GM23338 (cell line): ENCODE measurements around the gene HEXB. TPM values are rescaled to one million over a fixed set of nuclear protein-coding genes. Genes with fewer than 3 reads are reported as not detected.

Source experiments
- ATAC-seq: fragments of 200-7000 bp; cut with Tn5 transposase; 3 replicates; pipeline ENCODE4 v1.9.1; 2020
- DNase-seq: peaks from one replicate; pipeline ENCODE4 v3.0.0-alpha.2; 2015; ENCODE audit warnings: low spot score
- H2AFZ ChIP-seq: fragments of 200-600 bp; sonication (generic); 2 replicates; pipeline ENCODE4 v1.8.0; 2016; ENCODE audit warnings: antibody characterized with exemption, mild to moderate bottlenecking, moderate library complexity
- H3F3A ChIP-seq: fragments of 200-600 bp; sonication (generic); replicated peaks from 2 replicates; pipeline ENCODE4 v1.8.0; 2017; ENCODE audit warnings: antibody characterized with exemption, mixed run types, low read depth
- H3K27ac ChIP-seq: fragments of 200-600 bp; sonication (generic); 2 replicates; pipeline ENCODE4 v1.6.1; 2016; ENCODE audit warnings: low read depth
- H3K27me3 ChIP-seq: fragments of 200-600 bp; sonication (generic); 2 replicates; pipeline ENCODE4 v1.8.0; 2016; ENCODE audit warnings: mild to moderate bottlenecking, mixed run types, moderate library complexity; ENCODE audit not compliant: insufficient read depth
- H3K36me3 ChIP-seq: fragments of 200-600 bp; sonication (generic); 2 replicates; pipeline ENCODE4 v1.8.0; 2016; ENCODE audit warnings: mild to moderate bottlenecking; ENCODE audit not compliant: insufficient read depth
- H3K4me1 ChIP-seq: fragments of 200-600 bp; sonication (generic); 2 replicates; pipeline ENCODE4 v1.8.0; 2016; ENCODE audit warnings: mild to moderate bottlenecking, moderate library complexity; ENCODE audit not compliant: insufficient read depth
- H3K4me2 ChIP-seq: fragments of 200-600 bp; sonication (generic); 2 replicates; pipeline ENCODE4 v1.7.1; 2017; ENCODE audit warnings: mixed run types
- H3K4me3 ChIP-seq: fragments of 200-600 bp; sonication (generic); 2 replicates; pipeline ENCODE4 v1.6.1; 2016; ENCODE audit warnings: mixed run types
- H3K79me2 ChIP-seq: fragments of 200-600 bp; sonication (generic); replicated peaks from 2 replicates; pipeline ENCODE4 v1.8.0; 2017; ENCODE audit warnings: mild to moderate bottlenecking; ENCODE audit not compliant: insufficient read depth
- H3K9me2 ChIP-seq: fragments of 200-600 bp; sonication (generic); 2 replicates; pipeline ENCODE4 v1.8.0; 2017; ENCODE audit not compliant: insufficient read depth
- H4K20me1 ChIP-seq: fragments of 200-600 bp; sonication (generic); replicated peaks from 2 replicates; pipeline ENCODE4 v1.8.0; 2017; ENCODE audit warnings: mild to moderate bottlenecking; ENCODE audit not compliant: insufficient read depth
- H3K27ac Mint-ChIP-seq: 2 replicates; pipeline ENCODE4 v1.8.0; 2020; ENCODE audit warnings: inconsistent platforms, mild to moderate bottlenecking, moderate library complexity, mixed read lengths
- H3K27me3 Mint-ChIP-seq: 3 replicates; pipeline ENCODE4 v1.8.0; 2022; ENCODE audit warnings: low read depth, mild to moderate bottlenecking, moderate library complexity, mixed read lengths, inconsistent platforms; ENCODE audit not compliant: insufficient read depth, poor library complexity
- H3K36me3 Mint-ChIP-seq: 3 replicates; pipeline ENCODE4 v1.8.0; 2021; ENCODE audit warnings: low read depth, mild to moderate bottlenecking, inconsistent platforms, moderate library complexity, mixed read lengths
- H3K4me1 Mint-ChIP-seq: 3 replicates; pipeline ENCODE4 v1.8.0; 2020; ENCODE audit warnings: mild to moderate bottlenecking, inconsistent platforms, mixed read lengths
- H3K4me3 Mint-ChIP-seq: 3 replicates; pipeline ENCODE4 v1.8.0; 2021; ENCODE audit warnings: moderate library complexity, mild to moderate bottlenecking, inconsistent platforms, mixed read lengths
- H3K9me3 Mint-ChIP-seq: 3 replicates; pipeline ENCODE4 v1.8.0; 2020; ENCODE audit warnings: moderate library complexity, mild to moderate bottlenecking, inconsistent platforms, mixed read lengths
- NANOG ChIP-seq: IDR thresholded peaks from 2 replicates; pipeline ENCODE4 v1.6.1; 2016; ENCODE audit warnings: antibody characterized with exemption, borderline replicate concordance
- ZNF114 ChIP-seq: fragments of 250-450 bp; sonication (Bioruptor Pico); IDR thresholded peaks from 2 replicates; pipeline ENCODE4 v1.5.0; 2020; ENCODE audit warnings: mild to moderate bottlenecking, moderate library complexity
- polyA plus RNA-seq: library from polyadenylated mRNA; unstranded; fragments of >200 nt; fragmentation: Nextera tagmentation; extraction: Ambion mirVana; gene quantifications from 2 replicates; pipeline ENCODE4 v1.2.1, GENCODE V29; 2016
- total RNA-seq: library from RNA; depleted of rRNA; stranded (reverse); fragments of >200 nt; shearing (Covaris generic); gene quantifications from 2 replicates; pipeline ENCODE4 v1.2.3, GENCODE V29; 2014
- TF ChIP-seq, protein P1 (sequence below): fragments of 250-450 bp; sonication (Bioruptor Pico); IDR thresholded peaks from 2 replicates; pipeline ENCODE4 v1.5.0; 2020; ENCODE audit warnings: mild to moderate bottlenecking, moderate library complexity
- TF ChIP-seq, protein P2 (sequence below): IDR thresholded peaks from one replicate; pipeline ENCODE4 v1.6.1; 2018; ENCODE audit warnings: antibody characterized with exemption; ENCODE audit not compliant: unreplicated experiment

Gene HEXB
- total and polyA plus RNA-seq, 2 experiments from 2014 or later: 49.2 to 70.8 TPM

DNA sequence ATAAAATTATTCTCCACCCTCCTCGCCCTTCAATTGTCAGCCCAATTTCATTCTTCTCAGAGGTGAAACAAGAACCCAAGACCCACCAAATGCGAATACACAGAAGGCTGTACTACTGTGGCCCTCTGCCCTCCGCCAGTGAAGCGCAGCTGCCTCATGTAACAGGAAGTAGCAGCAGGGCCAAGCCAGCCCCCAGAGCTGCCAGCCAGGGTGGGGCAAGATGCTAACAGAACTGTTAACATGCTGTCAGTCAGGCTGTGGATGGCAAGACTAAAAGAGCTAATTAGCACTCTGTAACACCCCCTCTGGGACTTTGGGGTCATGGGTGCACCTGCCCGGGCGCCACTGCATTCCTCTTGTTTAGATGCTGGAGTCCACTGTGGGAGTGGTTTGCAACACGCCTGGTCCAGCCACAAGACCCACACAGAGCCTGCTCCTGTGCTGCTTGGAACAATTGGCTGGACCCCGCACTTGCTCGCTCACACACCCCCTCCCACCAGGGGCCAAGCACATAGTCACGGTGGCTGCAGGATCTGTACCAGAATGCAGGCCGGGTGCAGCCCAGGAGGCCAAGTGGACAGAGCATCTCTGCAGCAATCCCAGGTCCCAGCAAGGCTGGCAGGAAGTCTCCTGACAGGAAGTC, 14.5 kb upstream of the HEXB start (continued):
- TF ChIP-seq, protein P1, sequence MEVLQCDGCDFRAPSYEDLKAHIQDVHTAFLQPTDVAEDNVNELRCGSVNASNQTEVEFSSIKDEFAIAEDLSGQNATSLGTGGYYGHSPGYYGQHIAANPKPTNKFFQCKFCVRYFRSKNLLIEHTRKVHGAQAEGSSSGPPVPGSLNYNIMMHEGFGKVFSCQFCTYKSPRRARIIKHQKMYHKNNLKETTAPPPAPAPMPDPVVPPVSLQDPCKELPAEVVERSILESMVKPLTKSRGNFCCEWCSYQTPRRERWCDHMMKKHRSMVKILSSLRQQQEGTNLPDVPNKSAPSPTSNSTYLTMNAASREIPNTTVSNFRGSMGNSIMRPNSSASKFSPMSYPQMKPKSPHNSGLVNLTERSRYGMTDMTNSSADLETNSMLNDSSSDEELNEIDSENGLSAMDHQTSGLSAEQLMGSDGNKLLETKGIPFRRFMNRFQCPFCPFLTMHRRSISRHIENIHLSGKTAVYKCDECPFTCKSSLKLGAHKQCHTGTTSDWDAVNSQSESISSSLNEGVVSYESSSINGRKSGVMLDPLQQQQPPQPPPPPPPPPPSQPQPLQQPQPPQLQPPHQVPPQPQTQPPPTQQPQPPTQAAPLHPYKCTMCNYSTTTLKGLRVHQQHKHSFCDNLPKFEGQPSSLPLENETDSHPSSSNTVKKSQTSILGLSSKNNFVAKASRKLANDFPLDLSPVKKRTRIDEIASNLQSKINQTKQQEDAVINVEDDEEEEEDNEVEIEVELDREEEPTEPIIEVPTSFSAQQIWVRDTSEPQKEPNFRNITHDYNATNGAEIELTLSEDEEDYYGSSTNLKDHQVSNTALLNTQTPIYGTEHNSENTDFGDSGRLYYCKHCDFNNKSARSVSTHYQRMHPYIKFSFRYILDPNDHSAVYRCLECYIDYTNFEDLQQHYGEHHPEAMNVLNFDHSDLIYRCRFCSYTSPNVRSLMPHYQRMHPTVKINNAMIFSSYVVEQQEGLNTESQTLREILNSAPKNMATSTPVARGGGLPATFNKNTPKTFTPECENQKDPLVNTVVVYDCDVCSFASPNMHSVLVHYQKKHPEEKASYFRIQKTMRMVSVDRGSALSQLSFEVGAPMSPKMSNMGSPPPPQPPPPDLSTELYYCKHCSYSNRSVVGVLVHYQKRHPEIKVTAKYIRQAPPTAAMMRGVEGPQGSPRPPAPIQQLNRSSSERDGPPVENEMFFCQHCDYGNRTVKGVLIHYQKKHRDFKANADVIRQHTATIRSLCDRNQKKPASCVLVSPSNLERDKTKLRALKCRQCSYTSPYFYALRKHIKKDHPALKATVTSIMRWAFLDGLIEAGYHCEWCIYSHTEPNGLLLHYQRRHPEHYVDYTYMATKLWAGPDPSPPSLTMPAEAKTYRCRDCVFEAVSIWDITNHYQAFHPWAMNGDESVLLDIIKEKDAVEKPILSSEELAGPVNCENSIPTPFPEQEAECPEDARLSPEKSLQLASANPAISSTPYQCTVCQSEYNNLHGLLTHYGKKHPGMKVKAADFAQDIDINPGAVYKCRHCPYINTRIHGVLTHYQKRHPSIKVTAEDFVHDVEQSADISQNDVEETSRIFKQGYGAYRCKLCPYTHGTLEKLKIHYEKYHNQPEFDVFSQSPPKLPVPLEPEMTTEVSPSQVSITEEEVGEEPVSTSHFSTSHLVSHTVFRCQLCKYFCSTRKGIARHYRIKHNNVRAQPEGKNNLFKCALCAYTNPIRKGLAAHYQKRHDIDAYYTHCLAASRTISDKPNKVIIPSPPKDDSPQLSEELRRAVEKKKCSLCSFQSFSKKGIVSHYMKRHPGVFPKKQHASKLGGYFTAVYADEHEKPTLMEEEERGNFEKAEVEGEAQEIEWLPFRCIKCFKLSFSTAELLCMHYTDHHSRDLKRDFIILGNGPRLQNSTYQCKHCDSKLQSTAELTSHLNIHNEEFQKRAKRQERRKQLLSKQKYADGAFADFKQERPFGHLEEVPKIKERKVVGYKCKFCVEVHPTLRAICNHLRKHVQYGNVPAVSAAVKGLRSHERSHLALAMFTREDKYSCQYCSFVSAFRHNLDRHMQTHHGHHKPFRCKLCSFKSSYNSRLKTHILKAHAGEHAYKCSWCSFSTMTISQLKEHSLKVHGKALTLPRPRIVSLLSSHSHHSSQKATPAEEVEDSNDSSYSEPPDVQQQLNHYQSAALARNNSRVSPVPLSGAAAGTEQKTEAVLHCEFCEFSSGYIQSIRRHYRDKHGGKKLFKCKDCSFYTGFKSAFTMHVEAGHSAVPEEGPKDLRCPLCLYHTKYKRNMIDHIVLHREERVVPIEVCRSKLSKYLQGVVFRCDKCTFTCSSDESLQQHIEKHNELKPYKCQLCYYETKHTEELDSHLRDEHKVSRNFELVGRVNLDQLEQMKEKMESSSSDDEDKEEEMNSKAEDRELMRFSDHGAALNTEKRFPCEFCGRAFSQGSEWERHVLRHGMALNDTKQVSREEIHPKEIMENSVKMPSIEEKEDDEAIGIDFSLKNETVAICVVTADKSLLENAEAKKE (CRISPR knock-in tag): no peak
- no peak for TF ChIP-seq NANOG

DNA sequence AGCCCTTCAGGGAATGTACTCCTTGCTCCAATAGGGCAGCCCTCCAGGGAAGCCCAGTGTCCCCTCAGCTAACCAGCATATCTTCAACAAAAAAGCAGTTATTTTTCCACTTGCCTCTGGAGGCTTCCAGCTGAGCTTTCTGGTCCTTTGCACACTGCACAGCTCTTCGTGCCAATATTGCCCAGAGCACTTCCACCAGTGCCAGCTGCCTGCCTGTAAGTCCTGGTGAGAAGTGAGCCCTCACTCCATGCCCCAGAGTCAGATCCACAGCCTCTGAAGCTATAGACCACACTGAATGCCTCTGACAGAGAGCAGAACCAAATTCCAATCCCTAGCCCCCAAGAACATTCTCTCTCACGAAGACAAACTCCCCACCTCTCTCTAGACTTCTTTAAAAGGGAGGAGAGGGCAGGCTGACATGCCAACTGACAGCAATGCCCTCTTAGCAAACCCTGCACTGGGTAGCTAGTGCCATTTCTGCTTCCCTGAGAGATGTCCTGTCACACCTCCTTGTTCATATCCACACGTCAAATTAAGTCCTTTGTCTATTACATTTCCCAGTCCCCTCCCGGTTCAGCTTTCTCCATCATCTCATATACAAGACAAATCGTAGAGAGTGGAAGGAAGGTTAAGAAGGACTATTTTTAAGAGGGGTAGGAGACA, 12.7 kb upstream of the HEXB start:
- H2AFZ ChIP-seq: no peak overlapping the region
- Mint-ChIP-seq H3K4me1 (peaks cover 7% of the 10 kb centered on the region; the same call in 2 of the 3 replicates), H3K9me3 (peaks cover 17% of the 10 kb centered on the region), H3K27ac (no peak overlapping the region), H3K4me3 (no peak overlapping the region), H3K27me3 (peaks cover 1% of the 10 kb centered on the region), H3K36me3 (peaks cover 4% of the 10 kb centered on the region; the same call in 1 of the 3 replicates)
- no peak overlapping the region for H3K27ac ChIP-seq
- no peaks in the 10 kb centered on the region for H3K4me1 ChIP-seq
- H3F3A ChIP-seq: no peaks in the 10 kb centered on the region
- no peaks in the 10 kb centered on the region for H3K36me3 ChIP-seq
- no peak overlapping the region for H3K4me3 ChIP-seq
- no peak for ATAC-seq
- no peaks in the 10 kb centered on the region for H4K20me1 ChIP-seq
- no peaks in the 10 kb centered on the region for H3K79me2 ChIP-seq
- no peak overlapping the region for H3K4me2 ChIP-seq
- H3K27me3 ChIP-seq: no peaks in the 10 kb centered on the region
- no peak for DNase-seq
- H3K9me2 ChIP-seq: no peaks in the 10 kb centered on the region
- TF ChIP-seq, protein P1 (CRISPR knock-in tag): no peak
- TF ChIP-seq, protein P2, sequence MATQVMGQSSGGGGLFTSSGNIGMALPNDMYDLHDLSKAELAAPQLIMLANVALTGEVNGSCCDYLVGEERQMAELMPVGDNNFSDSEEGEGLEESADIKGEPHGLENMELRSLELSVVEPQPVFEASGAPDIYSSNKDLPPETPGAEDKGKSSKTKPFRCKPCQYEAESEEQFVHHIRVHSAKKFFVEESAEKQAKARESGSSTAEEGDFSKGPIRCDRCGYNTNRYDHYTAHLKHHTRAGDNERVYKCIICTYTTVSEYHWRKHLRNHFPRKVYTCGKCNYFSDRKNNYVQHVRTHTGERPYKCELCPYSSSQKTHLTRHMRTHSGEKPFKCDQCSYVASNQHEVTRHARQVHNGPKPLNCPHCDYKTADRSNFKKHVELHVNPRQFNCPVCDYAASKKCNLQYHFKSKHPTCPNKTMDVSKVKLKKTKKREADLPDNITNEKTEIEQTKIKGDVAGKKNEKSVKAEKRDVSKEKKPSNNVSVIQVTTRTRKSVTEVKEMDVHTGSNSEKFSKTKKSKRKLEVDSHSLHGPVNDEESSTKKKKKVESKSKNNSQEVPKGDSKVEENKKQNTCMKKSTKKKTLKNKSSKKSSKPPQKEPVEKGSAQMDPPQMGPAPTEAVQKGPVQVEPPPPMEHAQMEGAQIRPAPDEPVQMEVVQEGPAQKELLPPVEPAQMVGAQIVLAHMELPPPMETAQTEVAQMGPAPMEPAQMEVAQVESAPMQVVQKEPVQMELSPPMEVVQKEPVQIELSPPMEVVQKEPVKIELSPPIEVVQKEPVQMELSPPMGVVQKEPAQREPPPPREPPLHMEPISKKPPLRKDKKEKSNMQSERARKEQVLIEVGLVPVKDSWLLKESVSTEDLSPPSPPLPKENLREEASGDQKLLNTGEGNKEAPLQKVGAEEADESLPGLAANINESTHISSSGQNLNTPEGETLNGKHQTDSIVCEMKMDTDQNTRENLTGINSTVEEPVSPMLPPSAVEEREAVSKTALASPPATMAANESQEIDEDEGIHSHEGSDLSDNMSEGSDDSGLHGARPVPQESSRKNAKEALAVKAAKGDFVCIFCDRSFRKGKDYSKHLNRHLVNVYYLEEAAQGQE: no peak
- TF ChIP-seq ZNF114 (CRISPR knock-in tag): no peak
